GM13976 (cell line): ENCODE data around the gene GTPBP1.

Experiments used
- DNase-seq: peaks from one replicate; pipeline ENCODE4 v3.0.0; 2012; ENCODE audit warnings: low spot score
- CTCF ChIP-seq: IDR thresholded peaks from 2 replicates; pipeline ENCODE4 v1.5.1; 2012; ENCODE audit warnings: borderline replicate concordance, mild to moderate bottlenecking; ENCODE audit not compliant: insufficient read depth; ENCODE audit errors: extremely low read depth, missing control alignments, control extremely low read depth
- in situ Hi-C: fragments of 300-500 bp; cut with MboI; formaldehyde crosslinking; loops from one replicate; pipeline ENCODE4 v1.12.0; 2022; ENCODE audit warnings: low sequenced_read_pairs, mixed read lengths, inconsistent platforms; ENCODE audit not compliant: unreplicated experiment

GTPBP1 gene

DNA sequence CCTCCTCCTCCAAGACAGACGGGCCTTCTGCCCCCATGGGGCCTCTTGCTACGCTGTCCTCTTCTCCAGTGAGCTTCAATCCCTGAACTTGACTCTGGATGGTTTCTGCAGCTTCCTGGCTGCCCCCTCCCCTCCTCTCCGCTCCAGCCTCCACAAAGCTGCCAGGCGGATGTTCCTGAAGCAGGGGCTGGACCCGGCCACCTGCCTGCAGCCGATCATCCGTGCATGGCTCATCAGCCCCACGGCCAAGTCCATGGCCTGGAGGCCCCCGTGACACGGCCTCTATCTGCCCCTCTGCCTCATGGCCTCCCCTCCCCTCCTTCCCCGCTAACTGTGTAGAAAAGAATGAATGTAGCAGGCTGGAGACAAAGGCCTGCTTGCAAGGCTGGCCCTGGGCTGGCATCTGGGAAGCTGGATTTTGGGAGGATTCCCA lies 56.8 kb downstream of the GTPBP1 start:
- DNase-seq: no peak
- TF ChIP-seq CTCF: no peak
- in situ Hi-C loops: no loop called here

DNA sequence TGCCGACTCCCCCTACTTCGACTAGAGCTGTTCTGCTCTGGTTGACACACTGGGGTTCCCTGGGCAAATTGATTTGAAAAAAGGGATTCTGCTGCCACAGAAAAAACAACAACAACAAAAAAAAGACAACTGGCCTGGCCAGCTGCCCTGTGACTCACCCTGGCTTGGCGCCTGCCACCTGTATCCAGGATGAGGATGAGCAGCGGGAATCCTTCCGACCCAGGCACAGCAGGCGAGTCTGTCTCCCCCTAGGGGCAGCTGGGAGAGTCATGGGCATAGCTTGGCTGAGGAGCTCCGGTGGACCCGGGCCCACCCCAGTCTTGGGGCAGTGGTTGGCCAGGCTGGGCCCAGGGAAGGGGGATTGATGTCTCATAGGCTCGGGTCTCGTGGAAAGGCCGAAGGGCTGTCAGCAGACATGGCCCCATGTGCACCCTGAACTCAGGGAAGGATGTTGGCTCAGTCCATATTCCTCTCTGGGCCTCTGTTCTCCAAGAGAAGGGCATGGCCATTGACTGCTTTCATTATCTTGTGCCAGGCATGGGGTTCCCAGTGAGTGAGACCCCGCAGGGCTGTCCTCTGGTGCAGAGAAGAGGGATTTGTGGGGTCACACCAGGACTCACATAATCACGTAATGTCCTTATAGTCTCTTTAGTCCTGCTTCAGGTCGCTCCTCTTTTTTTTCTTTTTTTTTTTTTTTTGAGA lies 60.5 kb downstream of the GTPBP1 start:
- peak; percentile 71 for DNase-seq
- in situ Hi-C loops: no loop called here
- TF ChIP-seq CTCF: peak; percentile 62

GRCh38 chr22:38767313-38767712 lies 61.6 kb downstream of the GTPBP1 start:
- in situ Hi-C loops: no loop called here
- DNase-seq: no peak
- no peak for TF ChIP-seq CTCF

DNA sequence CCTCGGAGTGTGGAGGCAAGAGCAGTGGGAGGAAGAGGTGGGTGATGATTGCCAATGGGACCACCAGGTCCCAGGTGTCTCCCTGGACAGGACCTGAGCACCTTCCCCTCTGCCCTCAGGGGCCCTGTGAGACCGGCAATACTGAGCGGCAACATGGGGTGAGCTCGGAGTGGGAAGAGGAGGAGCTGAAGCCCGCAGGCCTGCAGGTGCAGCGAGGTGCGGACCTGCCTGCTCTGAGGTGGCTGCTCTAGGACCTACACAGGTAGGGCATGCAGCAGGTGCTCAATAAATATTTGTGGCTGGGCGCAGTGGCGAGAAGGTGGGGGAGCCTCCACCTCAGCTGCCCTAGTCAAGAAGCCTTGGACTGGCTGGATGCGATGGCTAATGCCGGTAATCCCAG lies 62.3 kb downstream of the GTPBP1 start:
- no peak for DNase-seq
- no peak for TF ChIP-seq CTCF
- in situ Hi-C loops: no loop called here

- in situ Hi-C loops: no loop called here
- no peak for TF ChIP-seq CTCF
Observed at GRCh38 chr22:38770257-38770949, 64.7 kb downstream of the GTPBP1 start.

GRCh38 chr22:38772623-38772873 lies 66.8 kb downstream of the GTPBP1 start:
- no peak for TF ChIP-seq CTCF
- DNase-seq: no peak
- in situ Hi-C loops: no loop called here

More at GRCh38 chr22:38770257-38770949, 64.7 kb downstream of the GTPBP1 start:
- no peak for DNase-seq
